ENCODE results near the gene SMPD3. TPM values are rescaled to one million over a fixed set of nuclear protein-coding genes. Genes with fewer than 3 reads are reported as not detected.
A peak's percentile ranks its signal among the peaks of the same experiment; 100 is the strongest.

Gene SMPD3
- total RNA-seq, 1 experiment from 2014 or later: not detected

- H3K36me3 ChIP-seq: no peaks in the 10 kb centered on the region
- no peaks in the 10 kb centered on the region for H3K9me3 ChIP-seq
- H3K27me3 ChIP-seq: no peaks in the 10 kb centered on the region
- no peak for DNase-seq
- no peak overlapping the region for H3K4me3 ChIP-seq
These were observed 25.8 kb downstream of the SMPD3 start for GRCh38 chr16:68422396-68422960.

GRCh38 chr16:68421076-68421475 lies 27.2 kb downstream of the SMPD3 start:
- Histone ChIP-seq H3K36me3 (no peaks in the 10 kb centered on the region), H3K4me3 (no peak overlapping the region), H3K27me3 (no peaks in the 10 kb centered on the region), H3K9me3 (no peaks in the 10 kb centered on the region)
- no peak for DNase-seq

- Histone ChIP-seq H3K27me3 (no peaks in the 10 kb centered on the region), H3K36me3 (no peaks in the 10 kb centered on the region), H3K9me3 (no peaks in the 10 kb centered on the region), H3K4me3 (no peak overlapping the region)
- DNase-seq: no peak
These were observed 27.9 kb downstream of the SMPD3 start for GRCh38 chr16:68420366-68420942.

- H3K36me3 ChIP-seq: no peaks in the 10 kb centered on the region
- no peak overlapping the region for H3K4me3 ChIP-seq
- no peaks in the 10 kb centered on the region for H3K27me3 ChIP-seq
- DNase-seq: no peak
- H3K9me3 ChIP-seq: no peaks in the 10 kb centered on the region
These were observed 30.5 kb downstream of the SMPD3 start for GRCh38 chr16:68417711-68418301.

GRCh38 chr16:68416057-68417046 lies 32.0 kb downstream of the SMPD3 start:
- DNase-seq: no peak
- H3K36me3 ChIP-seq: no peaks in the 10 kb centered on the region
- H3K27me3 ChIP-seq: no peaks in the 10 kb centered on the region
- no peak overlapping the region for H3K4me3 ChIP-seq
- no peaks in the 10 kb centered on the region for H3K9me3 ChIP-seq

- H3K4me3 ChIP-seq: no peak overlapping the region
- no peak for DNase-seq
- H3K27me3 ChIP-seq: no peaks in the 10 kb centered on the region
- H3K36me3 ChIP-seq: no peaks in the 10 kb centered on the region
- H3K9me3 ChIP-seq: no peaks in the 10 kb centered on the region
These were observed 33.7 kb downstream of the SMPD3 start for GRCh38 chr16:68414581-68414980.

- no peaks in the 10 kb centered on the region for H3K9me3 ChIP-seq
- no peaks in the 10 kb centered on the region for H3K27me3 ChIP-seq
- H3K36me3 ChIP-seq: no peaks in the 10 kb centered on the region
- no peak for DNase-seq
- H3K4me3 ChIP-seq: no peak overlapping the region
These were observed 36.2 kb downstream of the SMPD3 start for GRCh38 chr16:68412061-68412460.

GRCh38 chr16:68411086-68411485 lies 37.2 kb downstream of the SMPD3 start:
- no peaks in the 10 kb centered on the region for H3K36me3 ChIP-seq
- DNase-seq: no peak
- no peaks in the 10 kb centered on the region for H3K27me3 ChIP-seq
- H3K4me3 ChIP-seq: no peak overlapping the region
- no peaks in the 10 kb centered on the region for H3K9me3 ChIP-seq

GRCh38 chr16:68408967-68409366 lies 39.3 kb downstream of the SMPD3 start:
- H3K36me3 ChIP-seq: no peaks in the 10 kb centered on the region
- H3K4me3 ChIP-seq: no peak overlapping the region
- H3K27me3 ChIP-seq: no peaks in the 10 kb centered on the region
- no peak for DNase-seq
- H3K9me3 ChIP-seq: no peaks in the 10 kb centered on the region

- no peak for DNase-seq
- H3K9me3 ChIP-seq: no peaks in the 10 kb centered on the region
- H3K27me3 ChIP-seq: no peaks in the 10 kb centered on the region
- no peaks in the 10 kb centered on the region for H3K36me3 ChIP-seq
- no peak overlapping the region for H3K4me3 ChIP-seq
These were observed 39.9 kb downstream of the SMPD3 start for GRCh38 chr16:68408428-68408827.

GRCh38 chr16:68406458-68407152 lies 41.7 kb downstream of the SMPD3 start:
- Histone ChIP-seq H3K9me3 (no peaks in the 10 kb centered on the region), H3K36me3 (no peaks in the 10 kb centered on the region), H3K4me3 (no peak overlapping the region), H3K27me3 (no peaks in the 10 kb centered on the region)
- DNase-seq: no peak

GRCh38 chr16:68404736-68405345 lies 43.5 kb downstream of the SMPD3 start:
- no peaks in the 10 kb centered on the region for H3K27me3 ChIP-seq
- no peaks in the 10 kb centered on the region for H3K9me3 ChIP-seq
- H3K36me3 ChIP-seq: no peaks in the 10 kb centered on the region
- no peak overlapping the region for H3K4me3 ChIP-seq
- DNase-seq: no peak

GRCh38 chr16:68403704-68404103 lies 44.6 kb downstream of the SMPD3 start:
- no peaks in the 10 kb centered on the region for H3K9me3 ChIP-seq
- H3K36me3 ChIP-seq: no peaks in the 10 kb centered on the region
- no peak overlapping the region for H3K4me3 ChIP-seq
- DNase-seq: no peak
- H3K27me3 ChIP-seq: no peaks in the 10 kb centered on the region

GRCh38 chr16:68403177-68403576 lies 45.1 kb downstream of the SMPD3 start:
- H3K4me3 ChIP-seq: no peak overlapping the region
- H3K36me3 ChIP-seq: no peaks in the 10 kb centered on the region
- DNase-seq: no peak
- no peaks in the 10 kb centered on the region for H3K9me3 ChIP-seq
- H3K27me3 ChIP-seq: no peaks in the 10 kb centered on the region

- H3K4me3 ChIP-seq: no peak overlapping the region
- no peak for DNase-seq
- no peaks in the 10 kb centered on the region for H3K36me3 ChIP-seq
- H3K27me3 ChIP-seq: no peaks in the 10 kb centered on the region
- H3K9me3 ChIP-seq: no peaks in the 10 kb centered on the region
These were observed 45.6 kb downstream of the SMPD3 start for GRCh38 chr16:68402748-68403040.

GRCh38 chr16:68401871-68402747 lies 46.2 kb downstream of the SMPD3 start:
- peak; percentile 23 for DNase-seq

More at GRCh38 chr16:68401871-68402747, 46.2 kb downstream of the SMPD3 start:
- H3K36me3 ChIP-seq: no peaks in the 10 kb centered on the region
- no peaks in the 10 kb centered on the region for H3K9me3 ChIP-seq
- no peaks in the 10 kb centered on the region for H3K27me3 ChIP-seq
- no peak overlapping the region for H3K4me3 ChIP-seq
